HG03469 (cell line): ENCODE results near the gene CA6.
"Not testable (repeated sequence)": the region's sequence is repeated elsewhere in the genome, so short reads cannot be mapped to it uniquely, and the experiment has no call there.

Source experiments
- ATAC-seq: cut with Tn5 transposase; IDR thresholded peaks from one replicate; pipeline ENCODE4 v1.9.1; 2021; ENCODE audit warnings: mild to moderate bottlenecking, moderate library complexity, moderate number of reproducible peaks; ENCODE audit not compliant: unreplicated experiment

The CA6 gene

DNA sequence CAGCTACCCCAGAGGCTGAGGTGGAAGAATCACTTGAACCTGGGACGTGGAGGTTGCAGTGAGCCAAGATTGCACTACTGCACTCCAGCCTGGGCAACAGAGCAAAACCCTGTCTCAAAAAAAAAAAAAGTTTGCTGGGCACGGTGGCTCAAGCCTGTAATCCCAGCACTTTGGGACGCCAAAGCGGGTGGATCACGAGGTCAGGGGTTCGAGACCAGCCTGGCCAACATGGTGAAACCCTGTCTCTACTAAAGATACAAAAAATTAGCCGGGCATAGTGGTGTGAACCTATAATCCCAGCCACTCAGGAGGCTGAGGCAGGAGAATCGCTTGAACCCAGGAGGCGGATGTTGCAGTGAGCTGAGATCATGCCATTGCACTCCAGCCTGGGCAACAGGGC is 23.2 kb downstream of the CA6 start:
- ATAC-seq = not testable (repeated sequence)

DNA sequence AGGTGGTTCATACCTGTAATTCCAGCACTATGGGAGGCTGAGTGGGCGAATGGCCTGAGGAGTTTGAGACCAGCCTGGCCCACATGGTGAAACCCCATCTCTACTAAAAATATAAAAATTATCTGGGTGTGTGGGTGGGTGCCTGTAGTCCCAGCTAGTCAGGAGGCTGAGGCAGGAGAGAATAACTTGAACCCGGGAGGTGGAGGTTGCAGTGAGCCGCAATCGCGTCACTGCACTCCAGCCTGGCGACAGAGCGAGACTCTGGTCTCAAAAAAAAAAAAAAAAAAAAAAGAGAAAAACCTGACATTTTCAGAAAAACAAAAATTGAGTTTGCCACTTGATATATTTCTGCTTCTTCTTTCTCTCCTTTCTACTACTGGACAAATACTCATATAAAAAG is 24.3 kb downstream of the CA6 start:
- no peak for ATAC-seq

DNA sequence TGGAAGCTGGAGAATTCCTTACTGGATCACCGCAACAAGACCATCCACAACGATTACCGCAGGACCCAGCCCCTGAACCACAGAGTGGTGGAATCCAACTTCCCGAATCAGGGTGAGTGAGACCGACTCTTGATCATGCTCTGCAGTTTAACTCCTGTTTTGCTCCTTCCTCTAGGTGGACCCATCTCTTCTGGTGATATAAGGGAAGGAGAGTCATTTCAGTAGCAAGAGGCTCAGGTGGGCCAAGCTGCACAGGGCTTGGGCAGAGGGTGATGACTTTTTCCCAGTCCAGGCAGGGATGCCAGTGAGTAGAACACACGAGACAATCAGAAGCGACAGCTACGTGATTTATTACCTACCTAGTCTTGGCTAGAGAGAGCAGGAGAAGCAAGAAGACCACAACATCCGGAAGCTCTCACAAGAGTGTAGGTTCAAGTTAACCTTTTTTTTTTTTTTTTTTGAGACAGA is 25.2 kb downstream of the CA6 start:
- ATAC-seq = no peak

DNA sequence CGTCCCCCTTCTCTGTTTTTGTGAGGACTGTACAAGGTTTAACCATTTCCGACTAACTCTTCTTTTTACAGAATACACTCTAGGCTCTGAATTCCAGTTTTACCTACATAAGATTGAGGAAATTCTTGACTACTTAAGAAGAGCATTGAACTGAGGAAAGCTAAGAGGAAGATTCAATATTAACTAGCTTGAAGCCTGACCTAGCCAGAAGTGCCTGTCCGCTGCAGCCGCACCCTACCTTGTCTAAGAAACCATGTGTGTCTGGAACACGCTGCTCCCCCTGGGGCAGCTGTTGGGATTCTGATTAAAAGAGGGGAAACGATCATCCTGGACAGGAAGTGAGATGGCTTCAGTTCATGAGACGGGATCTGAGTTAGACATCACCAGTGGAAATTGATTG is 28.9 kb downstream of the CA6 start:
- no peak for ATAC-seq

DNA sequence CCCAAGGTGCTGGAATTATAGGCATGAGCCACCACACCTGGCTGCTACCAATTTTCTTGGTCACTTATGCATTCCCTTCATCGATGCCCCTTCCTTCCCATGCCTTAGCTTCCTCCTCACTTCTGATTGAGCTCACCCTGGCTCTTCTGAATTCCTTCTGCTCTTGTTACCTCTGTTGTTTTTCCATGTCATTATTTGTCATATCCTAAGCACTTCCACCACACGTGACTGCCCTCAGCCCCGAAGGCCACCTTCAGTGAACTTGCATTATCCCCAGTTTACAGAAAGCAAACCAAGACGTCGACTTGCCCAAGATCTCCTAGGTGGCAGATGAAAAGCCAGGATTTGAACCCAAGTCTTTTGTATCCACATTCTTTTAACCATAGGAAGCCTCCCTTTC is 30.7 kb downstream of the CA6 start:
- ATAC-seq = no peak

DNA sequence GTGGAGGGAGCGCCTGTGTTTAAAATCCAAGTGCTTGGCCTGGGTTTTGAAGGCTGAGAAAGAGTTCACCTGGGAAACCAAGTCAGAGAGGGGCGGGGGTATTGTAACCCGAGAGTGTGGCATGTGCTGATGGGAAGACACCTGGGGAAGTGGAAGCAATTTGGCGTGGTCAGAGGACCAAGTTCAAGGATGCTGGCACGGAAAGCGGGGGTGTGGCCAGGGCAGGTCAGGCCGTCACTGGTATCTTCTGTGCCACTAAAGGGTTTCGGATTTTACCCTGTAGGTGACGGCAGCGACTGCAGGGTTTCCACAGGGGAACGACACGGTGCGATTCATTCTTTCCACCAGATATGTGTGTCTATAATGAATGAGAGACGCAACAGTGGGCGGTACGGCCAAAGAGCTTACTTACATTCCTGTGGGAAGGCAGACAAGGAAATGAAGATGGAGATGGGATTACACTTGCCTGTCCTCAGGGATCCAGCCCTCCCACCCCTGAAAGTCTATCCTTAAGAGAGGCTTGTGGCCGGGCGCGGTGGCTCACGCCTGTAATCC is 31.3 kb downstream of the CA6 start:
- no peak for ATAC-seq

DNA sequence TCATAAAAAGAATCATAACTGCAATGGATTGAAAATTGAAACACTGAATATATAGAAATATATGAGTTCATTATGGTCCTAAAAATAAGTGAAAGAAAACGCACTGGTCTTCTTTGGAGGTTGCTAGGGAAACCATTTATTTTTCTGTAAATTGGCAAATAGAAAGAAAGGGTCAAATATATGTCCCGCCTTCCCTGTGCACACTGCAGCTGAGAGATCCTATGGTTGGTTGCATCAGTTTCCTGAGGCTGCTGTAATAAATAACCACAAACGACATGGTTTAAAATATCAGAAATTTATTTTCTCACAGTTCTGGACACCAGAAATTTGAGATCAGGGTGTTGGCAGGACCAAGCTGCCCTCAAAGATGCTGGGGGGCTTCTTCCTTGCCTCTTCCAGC is 35.0 kb downstream of the CA6 start:
- ATAC-seq = no peak

DNA sequence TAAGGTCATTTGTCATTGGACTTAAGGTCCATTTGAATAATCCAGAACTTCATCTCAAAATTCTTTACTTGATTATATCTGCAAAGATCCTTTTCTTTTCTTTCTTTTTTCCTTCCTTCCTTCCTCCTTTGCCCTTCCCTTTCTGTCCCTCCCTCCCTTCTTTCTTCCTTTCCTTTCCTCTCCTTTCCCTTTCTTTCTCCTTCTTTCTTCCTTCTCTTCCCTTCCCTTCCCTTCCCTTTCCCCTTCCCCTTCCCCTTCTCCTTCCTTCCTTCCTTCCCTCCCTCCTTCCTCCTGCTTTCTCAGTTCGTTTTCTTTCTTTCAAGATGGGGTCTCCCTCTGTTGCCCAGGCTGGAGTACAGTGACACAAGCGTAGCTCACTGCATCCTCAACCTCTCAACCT is 35.5 kb downstream of the CA6 start:
- no peak for ATAC-seq

DNA sequence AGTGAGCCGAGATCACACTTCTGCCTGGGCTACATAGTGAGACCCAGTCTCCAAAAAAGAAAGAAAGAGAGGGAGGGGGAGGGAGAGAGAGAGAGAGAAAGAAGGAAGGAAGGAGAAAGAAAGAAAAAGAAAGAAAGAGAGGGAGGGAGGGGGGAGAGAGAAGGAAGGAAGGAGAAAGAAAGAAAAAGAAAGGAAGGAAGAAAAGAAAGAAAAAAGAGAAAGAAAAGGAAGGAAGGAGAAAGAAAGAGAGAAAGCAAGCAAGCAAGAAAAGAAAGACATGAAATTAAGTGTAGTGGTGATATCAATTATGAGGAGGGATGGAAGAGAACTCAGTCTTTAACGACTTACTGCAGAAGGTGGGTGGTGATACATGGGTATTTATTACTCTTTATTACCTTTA is 38.5 kb downstream of the CA6 start:
- ATAC-seq = no peak

DNA sequence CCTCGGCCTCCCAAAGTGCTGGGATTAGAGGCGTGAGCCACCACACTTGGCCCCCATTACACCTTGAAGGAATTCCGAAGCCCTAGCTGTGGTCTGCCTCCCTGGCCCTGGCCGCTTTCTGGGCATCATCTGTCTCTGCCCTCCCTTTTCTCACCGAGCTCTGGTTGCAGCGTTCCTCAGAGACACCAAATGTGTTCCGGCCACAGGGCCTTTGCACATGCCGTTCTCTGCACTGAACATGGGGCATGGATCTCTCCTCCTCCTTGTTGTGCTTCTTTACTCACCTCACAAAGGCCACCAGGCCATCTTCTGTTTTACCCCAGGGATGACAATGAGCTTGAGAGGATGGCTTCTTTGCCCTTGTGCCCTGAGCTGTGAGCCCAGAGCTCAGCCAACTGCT is 39.3 kb downstream of the CA6 start:
- no peak for ATAC-seq

DNA sequence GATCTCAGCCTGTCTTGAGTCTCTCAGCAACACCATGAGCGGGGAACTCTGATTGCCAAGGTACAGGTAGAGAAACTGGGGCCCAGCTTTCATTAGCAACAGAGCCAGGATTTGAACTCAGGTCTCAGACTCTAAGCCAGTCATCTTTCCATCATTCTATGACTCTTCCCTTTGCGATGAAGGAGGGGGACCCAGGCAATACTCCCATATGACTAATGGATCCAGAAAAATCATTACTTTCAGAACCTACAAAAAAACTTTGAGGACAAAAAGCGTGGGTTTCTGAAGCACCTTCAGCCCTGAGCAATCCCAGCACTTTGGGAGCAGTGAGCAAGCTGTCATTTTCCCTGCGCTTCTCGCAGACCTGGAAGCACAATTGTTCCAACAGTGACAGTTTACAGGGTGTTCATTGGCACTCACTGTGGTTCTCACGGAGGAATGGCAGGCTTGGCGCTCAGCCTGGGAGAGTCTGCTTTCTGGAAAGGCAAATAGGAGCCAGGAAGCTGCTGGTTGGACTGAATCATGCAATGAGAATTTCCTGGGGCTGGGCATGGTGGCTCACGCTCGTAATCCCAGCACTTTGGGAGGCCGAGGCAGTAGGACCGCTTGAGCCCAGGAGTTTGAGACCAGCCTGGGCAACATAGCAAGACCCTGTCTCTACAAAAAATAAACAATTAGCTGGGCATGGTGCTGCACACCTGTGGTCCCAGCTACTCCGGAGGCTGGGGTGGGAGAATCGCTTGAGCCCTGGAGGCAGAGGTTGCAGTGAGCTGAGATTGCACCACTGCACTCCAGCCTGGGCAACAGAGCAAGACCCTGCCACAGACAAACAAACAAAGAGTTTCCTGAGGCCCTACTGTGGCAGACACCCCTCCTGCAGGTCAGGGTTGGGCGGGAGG is 40.5 kb downstream of the CA6 start:
- no peak for ATAC-seq

DNA sequence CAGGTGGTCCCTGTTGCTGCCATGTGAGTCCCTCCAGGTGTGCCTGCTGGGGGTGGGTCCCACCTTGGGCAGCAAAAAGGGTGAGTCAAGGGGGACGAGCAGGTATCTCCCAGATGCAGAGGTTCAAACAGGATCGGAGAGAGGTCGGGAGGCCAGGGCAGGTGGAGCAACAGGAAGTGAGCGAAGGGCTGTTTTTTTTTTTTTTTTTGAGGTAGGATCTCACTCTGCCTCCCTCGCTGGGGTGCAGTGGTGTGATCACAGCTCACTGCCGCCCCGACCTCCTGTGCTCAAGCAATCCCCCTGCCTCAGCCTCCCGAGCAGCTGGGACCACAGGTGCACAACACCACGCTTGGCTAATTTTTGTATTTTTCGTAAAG is 41.1 kb downstream of the CA6 start:
- ATAC-seq = no peak

DNA sequence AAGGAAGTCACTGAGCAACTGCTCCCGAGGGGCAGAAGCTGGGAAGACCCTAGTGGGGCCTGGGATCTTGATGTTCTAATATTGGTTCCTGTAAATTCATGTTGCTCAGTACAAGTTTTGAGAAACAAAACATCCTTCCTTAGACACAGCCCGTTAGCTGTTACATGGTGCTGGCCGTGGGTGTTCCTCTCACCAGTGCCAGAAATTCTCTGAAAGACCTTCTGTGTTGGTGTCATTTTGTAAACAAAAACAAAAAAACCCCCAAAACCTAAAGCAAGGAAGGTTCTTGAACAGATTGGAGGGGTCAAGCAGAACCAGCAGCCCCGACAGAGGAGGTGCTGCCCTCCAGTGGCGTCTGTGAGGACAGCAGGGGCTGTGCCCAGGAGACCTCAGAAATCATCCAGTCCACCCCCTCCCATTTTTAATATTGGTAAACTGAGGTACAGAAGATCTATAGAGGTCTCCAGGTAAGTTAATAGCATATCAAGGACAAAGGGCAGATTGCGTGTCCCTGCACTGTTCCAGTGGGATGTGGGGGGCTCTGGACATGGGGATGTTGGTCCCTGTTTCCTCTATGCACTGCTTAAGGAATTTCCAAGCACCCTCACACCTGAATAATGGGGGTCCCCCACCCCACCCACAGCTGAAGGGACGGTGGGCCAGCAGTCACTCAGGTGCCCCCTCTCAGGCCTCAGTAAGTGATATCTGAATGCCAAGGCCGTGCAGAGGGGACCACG is 42.4 kb downstream of the CA6 start:
- ATAC-seq = no peak

DNA sequence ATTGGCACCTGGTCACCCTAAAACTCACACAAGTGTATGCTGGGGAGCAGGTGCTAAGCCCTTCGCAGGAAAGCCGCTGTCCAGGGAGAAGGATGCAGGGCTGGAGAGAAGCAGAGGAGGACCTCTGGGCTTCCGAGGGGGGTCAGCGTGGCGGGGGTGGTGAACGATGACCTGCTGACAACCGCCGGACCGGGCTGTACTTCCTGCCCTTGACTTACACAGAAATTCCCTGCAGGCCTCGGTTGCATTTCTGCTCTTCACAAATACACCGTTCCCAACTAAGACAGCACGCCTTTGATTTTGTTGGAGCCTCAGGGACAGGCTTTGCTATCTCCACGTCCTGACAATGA is 42.9 kb downstream of the CA6 start:
- ATAC-seq = no peak

DNA sequence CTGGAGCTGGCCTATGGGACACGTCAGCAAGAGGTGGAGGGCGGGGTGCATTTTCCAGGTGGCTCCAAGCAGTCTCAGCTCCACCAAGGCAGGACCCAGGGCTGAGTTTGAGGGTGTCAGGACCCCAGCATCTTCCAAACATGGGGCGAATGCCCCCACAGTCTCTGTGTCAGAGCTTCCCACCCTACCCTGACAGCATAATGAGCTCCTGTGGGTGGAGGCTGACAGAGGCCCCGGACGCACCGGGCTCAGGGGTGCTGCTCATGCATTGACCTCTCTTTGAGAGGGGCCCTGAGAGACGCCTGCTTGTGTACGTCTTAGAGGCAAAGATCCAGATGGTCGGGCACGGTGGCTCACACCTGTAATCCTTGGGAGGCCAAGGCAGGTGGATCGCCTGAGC is 43.4 kb downstream of the CA6 start:
- no peak for ATAC-seq

DNA sequence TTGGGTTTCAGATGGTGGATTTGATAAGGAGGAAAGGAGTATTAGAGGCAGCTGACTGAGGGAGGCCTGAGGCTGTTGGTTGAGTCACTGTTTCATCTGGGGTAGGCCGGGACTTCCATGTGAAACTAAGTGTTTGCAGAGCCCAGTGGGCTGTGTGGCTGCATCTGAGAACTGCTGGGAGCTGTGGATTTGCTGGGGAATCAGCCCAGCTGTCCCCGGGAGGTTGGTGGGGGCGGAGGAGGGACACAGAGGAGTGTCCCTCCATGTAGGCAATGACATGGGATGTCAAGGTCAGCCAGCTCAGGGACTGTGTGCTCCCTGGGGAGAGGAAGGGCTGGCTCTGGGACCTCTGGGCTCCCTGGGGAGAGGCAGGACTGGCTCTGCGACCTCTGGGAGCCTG is 44.2 kb downstream of the CA6 start:
- ATAC-seq = no peak

DNA sequence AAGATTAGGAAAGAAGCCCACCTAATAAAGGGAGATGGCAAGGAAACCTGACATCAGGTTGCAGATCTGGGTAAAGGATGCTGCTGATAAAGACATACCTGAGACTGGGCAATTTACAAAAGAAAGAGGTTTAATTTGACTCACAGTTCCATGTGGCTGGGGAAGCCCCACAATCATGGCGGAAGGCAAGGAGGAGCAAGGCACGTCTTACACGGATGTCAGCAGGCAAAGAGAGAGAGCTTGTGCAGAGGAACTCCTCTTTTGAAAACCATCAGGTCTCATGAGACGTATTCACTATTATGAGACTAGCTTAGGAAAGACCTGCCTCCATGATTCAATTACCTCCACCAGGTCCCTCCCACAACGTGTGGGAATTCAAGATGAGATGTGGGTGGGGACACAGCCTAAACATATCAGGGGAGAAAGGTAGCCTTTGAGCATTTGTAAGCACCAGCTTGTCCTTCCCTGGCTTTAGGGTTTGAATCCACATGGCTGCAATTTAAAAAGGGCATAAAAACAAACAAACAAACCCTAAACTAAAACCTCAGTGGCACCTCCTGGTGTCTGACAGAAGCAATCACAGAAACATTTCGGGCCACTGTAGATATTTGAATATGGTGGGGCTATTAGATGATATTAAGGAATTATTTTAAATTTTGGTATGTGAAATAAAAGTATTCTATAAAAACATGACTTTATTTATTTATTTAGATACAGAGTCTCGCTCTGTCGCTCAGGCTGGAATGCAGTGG is 47.4 kb downstream of the CA6 start:
- ATAC-seq = no peak

DNA sequence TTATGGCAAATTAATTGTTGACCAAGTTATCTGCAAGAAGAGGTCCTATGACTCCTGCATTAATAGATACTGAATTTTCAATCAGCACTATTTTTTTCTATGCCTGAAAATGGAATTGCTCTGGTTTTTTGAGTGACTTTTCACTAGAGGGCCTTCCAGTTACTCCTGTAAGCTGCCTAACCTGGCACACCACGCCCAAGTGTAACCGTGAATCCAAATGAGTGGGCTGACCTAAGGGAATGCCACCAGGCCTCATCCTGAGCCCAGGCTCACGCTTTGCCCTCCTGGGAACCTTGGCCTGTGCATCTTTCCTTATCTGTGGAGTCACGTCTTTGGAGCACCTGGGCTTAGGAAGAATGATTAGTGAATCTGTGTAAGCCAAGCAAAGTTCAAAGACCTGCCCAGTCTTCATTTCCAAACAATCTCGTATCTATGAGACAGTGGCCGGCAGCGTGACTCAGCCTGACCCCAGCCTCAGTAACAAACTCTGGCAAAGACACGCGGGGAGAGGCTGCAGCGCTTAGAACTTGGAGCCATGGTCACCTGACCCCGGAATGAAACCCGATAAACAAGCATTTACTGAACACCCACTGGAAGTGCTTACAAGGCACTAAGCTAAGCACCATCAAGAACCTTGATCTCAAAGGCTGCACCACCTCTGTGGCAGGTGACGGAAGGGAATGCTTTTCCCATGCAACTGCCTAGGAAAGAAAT is 48.5 kb downstream of the CA6 start:
- ATAC-seq = not testable (repeated sequence)

DNA sequence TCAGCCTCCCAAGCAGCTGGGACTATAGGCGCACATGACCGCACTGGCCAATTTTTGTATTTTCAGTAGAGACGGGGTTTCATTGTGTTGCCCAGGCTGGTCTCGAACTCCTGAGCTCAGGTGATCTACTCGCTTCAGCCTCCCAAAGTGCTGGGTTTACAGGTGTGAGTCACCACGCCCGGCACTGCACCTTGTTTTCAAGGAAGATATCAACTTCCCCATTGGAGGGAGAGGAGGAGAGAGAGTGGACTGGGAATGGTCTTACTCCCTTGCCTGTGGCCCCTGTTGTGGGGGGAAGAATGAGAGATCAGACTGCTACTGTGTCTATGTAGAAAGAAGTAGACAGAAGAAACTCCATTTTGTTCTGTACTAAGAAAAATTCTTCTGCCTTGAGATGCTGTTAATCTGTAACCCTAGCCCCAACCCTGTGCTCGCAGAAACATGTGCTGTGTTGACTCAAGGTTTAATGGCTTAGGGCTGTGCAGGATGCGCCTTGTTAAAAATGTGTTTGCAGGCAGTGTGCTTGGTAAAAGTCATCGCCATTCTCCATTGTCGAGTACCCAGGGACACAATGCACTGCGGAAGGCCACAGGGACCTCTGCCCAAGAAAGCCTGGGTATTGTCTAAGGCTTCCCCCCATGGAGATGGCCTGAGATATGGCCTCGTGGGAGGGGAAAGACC is 56.0 kb downstream of the CA6 start:
- not testable (repeated sequence) for ATAC-seq

DNA sequence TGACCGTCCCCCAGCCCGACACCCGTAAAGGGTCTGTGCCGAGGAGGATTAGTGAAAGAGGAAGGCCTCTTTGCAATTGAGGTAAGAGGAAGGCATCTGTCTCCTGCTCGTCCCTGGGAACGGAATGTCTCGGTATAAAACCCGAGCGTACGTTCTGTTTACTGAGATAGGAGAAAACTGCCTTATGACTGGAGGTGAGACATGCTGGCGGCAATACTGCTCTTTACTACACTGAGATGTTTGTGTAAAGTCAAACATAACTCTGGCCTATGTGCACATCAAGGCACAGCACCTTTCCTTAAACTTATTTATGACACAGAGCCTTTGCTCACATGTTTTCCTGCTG is 56.5 kb downstream of the CA6 start:
- ATAC-seq = not testable (repeated sequence)
